Renal pelvis (tissue), 4 donors: ENCODE results near the gene SHOX. TPM values are rescaled to one million over a fixed set of nuclear protein-coding genes. Genes with fewer than 3 reads are reported as not detected.

Experiments used
- DNase-seq: peaks from one replicate; pipeline ENCODE4 v3.0.0-alpha.2; 2013
- polyA plus RNA-seq, 3 donors: library from polyadenylated mRNA; unstranded; fragments of 120-200 nt; gene quantifications; one replicate each; pipeline ENCODE4 v1.2.1, GENCODE V29; 2013; ENCODE audit not compliant: insufficient read length in 3 of 3

The SHOX gene
- polyA plus RNA-seq, 3 donors, result 0.07 to 0.30 (median 0.13) TPM

DNA sequence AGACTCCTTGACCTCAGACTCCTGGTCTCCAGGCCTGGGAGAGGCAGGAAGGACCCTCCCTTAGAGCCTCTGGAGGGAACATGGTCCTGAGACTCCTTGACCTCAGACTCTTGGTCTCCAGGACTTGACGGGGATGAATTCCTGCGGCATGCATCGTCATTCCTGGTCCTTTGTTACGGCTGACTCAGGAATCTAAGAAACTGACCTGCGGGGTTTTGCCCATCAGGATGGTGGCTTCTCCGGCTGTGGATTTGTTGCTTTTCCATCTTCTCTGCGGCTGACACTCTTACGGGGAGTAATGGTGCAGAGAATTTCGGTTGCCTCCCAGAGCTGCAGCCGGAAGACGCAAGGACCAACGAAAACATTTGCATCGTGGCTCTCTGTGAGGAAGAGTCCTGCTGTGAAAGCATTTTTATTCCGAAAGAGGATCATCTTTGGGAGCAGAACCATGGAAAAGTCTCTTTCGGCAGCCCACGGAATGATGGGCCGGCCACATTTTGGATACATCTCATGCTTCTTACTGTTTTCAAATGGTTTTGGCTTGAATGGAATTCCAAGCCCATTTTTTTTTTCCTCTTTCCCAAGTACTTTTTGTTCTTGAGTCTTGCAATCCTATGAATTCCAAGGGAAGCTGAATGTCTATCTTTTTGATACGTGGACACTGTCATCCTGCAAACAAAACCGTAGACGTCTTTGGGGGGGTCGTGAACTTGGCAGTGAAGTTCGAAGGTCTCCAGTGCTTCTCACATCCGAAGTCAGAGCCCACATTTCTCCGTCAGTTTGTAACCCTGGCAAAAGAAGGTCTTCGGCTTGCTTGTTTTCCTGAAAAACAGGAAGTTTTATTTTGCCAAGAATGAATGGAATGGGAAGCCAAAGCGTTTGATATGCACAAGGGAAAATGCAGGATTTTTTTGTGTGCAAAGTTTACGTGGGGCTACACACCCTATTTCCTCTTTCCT lies 36.5 kb downstream of the SHOX start:
- DNase-seq, result no peak

DNA sequence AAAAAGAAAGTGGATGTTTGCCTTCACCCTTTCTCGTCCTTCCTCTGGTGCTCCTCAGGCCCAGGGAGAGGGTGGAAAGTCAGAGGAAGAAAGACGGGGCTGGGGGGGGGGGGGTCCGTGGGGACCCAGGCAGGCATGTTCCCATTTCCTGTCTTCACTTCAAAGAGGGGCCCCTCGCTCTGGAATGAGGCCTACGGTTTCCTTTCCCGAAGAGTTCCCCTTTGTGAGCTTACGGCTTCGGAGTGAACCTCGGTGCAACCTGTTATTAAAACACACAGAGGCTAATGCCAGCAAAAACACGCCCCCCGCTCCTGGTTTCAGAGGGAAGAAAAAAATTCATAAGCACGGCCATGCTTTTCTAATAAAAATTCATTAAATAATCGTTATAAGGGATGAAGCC lies 40.1 kb downstream of the SHOX start:
- DNase-seq, result no peak

DNA sequence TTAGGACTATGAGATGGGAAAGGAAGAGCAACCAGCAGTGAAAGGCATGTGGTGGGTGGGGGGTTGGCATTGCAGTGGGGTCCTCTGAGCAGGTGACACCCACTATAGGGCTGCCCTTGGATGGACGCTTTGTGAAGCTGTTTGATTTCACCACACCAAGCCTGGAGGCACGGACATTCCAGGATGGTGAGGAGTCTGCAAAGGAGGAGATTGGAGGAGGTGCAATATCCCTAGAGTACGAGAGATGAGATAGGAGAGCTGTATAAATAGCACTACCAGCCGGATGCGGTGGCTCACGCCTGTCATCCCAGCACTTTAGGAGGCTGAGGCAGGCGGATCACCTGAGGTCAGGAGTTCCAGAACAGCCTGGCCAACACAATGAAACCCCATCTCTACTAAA lies 42.3 kb downstream of the SHOX start:
- no peak for DNase-seq

DNA sequence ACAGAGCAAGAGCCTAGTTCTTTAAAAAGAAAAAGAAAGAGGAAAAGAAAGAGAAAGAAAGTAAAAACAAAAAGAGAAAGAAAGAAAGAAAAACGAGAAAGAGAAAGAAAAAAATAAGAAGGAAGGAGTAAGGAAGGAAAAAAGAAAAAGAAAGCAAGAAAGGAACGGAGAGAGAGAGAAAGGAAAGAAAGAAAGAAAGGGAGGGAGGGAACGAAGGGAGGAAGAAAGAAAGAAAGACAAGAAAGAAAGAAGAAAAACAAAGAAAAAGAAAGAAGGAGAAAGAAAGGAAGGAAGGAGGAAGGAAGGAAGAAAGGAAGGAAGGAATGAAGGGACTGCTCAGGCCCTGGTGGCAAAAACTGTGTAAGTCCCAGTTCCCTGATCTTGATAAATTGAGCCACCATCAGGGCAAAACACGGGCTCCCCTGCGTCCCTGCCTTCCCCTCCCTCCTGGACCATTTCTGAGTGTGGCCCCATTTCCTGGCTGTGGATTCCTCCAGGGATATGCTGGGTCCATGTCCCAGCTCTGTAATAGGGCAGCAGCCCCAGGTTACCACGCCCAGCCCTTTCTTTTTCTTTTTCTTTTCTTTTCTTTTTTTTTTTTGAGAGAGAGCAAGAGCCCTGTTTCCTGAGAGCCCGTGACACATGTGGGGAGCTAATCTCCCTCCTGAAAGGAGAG lies 44.8 kb downstream of the SHOX start:
- DNase-seq, result no peak

DNA sequence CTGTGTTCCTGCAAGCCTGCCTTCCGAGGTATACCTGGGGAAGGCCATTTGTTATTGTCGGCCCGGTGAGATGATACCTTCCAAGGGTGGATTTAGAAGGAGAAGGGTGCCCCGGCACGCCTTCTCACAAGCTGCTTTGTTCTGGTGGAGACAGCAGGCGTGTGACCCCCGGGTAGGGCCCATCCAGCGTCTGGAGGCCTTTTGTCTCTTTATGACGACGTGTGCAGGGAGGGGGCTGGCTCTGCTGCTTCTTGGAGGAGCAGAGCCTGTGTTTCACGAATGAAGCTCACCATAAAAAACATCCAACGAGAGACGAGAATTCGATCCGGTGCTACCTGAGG lies 45.3 kb downstream of the SHOX start:
- DNase-seq, result no peak

DNA sequence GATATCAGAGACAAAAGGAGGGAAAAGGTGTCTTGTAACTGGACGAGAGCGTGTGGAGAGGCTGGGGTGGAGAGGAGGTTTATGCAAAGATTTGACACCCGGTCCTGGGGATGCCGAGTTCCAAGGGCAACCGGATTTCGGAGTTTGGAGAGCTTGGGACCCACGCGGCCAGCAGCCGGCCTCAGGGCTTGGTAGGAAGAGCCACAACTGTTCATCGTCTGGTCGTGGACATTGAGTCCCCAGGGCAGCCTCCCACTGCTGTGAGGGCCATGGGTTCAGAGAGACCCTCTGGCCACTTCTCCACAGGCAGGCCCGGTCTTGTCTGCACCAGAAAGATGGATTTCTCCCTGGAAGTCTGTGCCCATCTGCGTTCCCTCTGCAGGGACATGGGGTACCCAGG lies 46.8 kb downstream of the SHOX start:
- DNase-seq, result no peak

DNA sequence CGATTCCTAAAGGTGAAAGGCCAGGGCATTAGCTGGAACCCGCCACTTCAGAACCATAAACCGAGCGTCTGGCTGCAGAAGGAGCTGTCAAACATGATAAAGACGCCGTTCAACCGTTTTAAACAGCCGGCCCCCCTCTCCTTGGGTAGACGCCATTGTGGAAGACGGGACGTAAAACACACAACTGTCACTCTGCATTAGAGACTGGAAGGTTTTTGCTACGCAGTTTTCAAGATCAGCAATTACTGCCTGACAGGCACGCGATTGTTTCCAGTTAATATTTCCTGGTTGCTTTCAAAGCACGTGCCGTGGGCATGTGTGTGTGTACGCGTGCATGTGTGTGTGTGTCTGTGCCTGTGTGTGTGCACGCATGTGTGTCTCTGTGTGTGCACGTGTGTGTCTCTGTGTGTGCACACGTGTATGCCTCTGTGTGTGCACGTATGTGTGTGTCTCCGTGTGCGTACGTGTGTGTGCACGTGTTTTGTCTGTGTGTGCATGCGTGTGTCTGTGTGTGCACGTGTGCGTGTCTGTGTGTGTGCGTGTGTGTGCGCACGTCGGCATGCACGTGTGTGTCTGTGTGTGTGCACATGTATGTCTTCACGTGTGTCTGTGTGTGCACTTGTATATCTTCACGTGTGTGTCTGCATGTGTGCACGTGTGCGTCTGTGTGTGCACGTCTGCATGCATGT lies 48.8 kb downstream of the SHOX start:
- DNase-seq, result no peak

DNA sequence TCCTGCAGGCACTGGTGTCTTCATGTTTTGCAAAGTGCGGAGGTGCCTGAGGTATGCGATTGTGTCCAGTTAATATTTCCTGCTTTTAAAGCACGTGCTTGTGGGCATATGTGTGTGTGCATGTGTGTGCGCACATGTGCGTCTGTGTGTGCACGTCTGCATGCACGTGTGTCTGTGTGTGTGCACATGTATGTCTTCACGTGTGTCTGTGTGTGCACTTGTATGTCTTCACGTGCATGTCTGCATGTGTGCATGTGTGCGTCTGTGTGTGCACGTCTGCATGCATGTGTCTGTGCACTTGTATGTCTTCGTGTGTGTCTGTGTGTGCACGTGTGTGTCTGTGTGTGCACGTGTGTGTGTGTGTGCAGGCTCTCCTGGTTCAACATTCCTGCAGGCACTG lies 49.5 kb downstream of the SHOX start:
- no peak for DNase-seq

DNA sequence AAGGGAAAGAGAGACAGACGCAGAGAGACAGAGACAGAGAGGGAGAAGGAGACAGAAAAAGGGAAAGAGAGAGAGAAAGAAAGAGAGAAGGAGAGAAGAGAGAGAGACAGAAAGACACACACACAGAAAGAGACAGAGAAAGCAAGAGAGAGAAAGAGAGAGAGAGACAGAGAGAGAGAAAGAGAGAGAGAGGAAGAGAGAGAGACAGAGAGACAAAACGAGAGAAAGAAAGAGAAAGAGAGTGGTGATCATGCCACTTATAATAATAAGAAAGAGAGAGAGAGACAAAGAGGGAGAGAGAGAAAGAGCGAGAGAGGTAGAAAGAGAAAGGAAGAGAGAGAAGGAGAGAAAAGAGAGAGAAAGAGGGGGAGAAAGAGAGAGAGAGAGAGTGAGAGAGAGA lies 51.4 kb downstream of the SHOX start:
- no peak for DNase-seq

DNA sequence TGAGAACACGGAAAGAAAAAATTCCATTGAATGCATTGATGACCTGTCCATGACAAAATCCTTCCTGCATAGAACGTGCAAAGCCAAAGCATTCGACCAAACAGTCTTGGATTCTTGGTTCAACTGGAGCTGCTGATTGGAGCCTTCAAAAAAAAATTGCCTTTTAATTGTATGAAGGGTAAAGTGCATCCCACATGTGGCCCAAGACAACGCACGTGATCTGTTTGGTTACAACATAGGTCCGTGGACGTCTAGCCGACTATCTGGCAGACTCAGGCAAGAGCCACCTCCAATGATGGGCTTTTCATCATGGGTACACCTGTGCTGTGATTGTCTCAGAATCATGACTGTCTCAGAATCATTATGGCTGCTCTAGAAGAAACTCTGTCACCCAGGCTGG lies 52.3 kb downstream of the SHOX start:
- no peak for DNase-seq

DNA sequence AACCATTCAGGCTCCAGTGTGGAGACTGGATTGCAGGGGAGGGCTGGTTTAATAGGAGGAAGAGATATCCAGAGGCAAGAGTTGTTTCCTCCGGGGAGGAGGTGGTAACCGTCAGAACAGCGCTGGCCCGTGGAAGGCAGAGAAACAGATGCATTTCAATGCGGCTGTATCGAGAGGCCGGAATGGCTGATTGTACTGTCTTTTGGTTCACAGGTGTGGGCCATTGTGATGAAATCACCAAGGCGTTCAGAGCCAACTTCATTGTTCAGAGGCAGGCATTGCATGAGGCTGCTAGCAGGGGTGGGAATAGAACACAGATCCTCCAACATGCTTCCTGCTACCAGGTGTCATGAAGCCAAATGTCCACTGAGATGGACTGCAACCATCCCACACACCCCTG lies 53.0 kb downstream of the SHOX start:
- no peak for DNase-seq

DNA sequence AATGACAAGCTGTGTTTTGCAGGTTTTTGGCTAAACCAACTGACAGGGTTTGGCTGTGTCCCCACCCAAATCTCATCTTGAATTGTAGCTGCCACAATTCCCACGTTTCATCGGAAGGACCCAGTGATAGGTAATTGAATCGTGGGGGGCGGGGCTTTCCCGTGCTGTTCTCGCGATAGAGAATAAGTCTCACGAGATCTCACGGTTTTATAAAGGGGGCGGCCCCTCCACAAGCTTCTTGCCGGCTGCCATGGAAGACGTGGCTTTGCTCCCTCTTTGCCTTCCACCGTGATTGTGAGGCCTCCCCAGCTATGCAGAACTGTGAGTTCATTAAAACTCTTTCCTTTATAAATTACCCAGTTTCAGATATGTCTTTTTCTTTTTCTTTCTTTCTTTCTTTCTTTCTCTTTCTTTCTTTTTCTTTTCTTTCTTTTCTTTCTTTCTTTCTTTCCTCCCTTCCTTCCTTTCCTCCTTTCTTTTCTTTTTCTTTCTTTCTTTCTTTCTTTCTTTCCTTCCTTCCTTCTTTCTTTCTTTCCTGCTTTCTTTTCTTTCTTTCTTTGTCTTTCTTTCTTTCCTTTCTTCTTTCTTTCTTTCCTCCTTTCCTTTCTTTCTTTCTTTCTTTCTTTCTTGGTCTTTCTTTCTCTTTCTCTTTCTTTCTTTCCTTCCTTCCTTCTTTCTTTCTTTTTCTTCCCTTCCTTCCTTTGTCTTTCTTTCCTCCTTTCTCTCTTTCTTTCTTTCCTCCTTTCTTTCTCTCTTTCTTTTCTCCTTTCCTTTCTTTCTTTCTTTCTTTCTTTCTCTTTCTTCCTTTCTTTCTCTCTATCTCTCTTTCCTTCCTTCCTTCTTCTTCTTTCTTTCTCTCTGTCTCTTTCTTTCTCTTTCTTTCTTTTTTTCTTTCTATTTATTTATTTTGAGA lies 54.8 kb downstream of the SHOX start:
- no peak for DNase-seq

DNA sequence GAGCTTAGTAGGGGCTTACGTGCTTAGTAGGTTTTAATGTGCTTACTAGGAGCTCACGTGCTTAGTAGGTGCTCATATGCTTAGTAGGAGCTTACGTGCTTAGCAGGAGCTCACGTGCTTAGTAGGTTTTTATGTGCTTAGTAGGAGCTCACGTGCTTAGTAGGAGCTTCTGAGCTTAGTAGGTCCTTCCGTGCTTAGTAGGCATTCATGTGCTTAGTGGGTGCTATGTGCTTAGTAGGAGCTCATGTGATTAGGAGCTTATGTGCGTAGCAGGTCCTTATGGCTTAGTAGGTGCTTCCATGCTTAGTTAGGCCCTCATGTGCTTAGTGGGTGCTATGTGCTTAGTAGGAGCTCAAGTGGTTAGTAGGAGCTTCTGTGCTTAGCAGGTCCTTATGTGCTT lies 59.4 kb downstream of the SHOX start:
- DNase-seq, result no peak

DNA sequence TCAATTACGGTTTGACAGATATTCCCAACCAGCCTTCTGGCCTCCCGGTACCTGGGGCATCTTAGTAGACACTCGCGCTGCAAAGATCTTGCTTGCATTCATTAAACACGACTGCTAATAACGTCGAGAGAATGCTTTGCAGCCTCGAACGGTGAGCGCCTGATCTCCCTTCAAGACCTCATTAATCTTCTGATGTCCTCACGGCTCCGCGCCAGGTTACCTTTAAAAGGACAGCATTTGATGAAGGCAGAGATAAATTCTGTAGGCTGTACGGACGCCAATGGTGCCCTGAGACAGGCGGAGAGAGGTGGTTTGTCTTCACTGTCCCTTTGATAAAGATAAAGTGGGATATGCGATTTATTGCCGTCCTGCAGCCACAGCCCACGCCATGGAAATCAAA lies 64.2 kb downstream of the SHOX start:
- no peak for DNase-seq

DNA sequence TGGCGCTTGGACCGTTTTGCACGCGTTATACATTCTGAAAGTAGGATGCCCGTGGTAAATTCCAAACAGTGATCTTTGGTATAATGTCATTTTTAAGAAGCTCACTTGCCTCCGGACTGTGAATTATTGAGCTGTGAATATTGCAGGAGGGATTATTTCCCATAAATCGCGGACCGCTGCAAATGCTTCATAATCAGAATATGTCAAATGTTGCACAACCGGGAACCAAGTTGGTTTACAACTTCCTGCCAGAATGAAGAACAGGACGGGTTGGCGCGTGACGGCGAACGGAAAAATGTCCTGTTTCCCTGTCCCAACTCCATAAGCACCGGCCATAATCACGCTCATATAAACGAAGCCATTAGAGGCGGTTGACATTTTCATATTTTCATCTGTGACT lies 67.6 kb downstream of the SHOX start:
- DNase-seq, result no peak

DNA sequence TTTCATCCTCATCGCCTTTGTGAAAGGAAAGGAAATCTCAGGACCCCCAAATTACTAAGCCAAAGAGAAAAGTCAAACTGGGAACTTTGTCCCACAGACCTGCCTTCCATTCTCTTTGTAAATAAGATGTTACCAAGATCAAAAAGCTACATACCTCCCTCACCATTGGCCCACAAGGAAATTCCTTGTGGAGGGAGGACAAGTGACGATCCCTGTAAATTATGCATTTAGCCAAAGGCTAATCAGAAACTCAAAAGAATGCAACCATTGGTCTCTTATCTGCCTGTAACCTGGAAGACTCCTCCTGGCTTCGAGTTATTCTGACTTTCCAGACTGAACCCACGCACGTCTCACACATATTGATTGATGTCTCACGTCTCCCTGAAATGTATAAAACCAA lies 70.3 kb downstream of the SHOX start:
- DNase-seq, result no peak

DNA sequence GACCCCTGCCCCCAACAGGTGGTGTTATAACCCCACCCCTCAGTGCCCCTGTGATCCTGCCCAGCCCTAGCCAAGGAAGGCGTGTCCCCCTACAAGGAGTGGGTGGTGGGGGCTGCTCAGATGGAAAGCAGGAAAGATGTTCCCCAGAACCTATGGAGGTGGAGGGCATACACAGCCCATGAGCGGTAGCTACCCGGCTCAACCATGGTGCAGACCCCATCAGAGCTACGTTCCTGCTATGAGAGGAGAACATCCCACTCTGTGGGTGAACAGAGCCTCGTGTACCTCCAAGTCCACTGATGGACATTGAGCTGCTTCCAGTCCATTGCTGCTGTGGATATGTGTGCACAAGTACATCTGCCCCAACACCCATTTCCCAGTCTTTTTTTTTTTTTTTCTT lies 71.1 kb downstream of the SHOX start:
- DNase-seq, result no peak

DNA sequence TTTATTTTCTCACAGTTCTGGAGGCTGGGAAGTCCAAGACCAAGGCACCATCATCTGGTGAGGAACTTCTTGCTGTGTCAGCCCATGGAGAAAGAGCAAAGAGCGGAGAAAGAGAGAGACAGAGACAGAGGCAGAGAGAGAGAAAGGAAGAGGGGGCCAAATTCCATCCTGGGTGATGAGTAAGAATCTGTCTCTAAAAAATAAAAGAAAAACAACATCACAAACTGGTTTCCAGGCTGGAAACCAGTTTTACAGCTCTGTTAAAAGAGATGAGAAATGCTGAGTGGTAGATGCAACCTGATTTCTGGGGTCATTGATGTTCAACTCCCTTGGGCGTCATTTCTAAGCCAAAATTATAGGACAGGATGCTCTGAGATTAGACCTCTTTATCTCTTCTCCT lies 72.9 kb downstream of the SHOX start:
- DNase-seq, result no peak

DNA sequence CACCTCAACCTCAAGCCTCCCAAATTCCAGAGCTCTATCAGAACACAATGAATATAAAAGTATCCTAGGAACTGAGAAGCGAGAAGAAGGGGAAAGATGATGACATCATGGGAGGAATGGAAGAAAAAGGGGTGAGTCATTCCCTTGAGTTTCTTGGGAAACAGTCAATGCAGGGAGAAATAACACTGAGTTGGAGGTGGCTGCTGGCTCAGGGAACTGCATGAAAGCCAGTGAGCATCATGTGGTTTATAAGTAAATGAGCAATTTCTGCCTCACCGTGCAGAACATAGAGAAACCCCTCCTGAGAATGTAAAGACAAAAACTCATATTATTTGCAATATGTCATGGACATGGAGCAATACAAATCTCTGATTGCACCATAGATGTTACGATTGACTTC lies 73.3 kb downstream of the SHOX start:
- no peak for DNase-seq
